Heart left ventricle (tissue), 16 donors: ENCODE measurements around the gene TRDN. TPM values are rescaled to one million over a fixed set of nuclear protein-coding genes. Genes with fewer than 3 reads are reported as not detected.

ENCODE experiments used
- ATAC-seq, 4 donors: fragments of 200-7000 bp; cut with Tn5 transposase; one replicate each; pipeline ENCODE4 v1.9.1; 2020 to 2022; ENCODE audit warnings: moderate library complexity in 4 of 4, mild to moderate bottlenecking in 3 of 4, moderate number of reproducible peaks in 1 of 4
- DNase-seq, 5 donors: peaks; one replicate each; pipeline ENCODE4 v3.0.0-alpha.2; 2020
- H3K27ac ChIP-seq, 12 donors: fragments of 200-600 bp; sonication (generic) in 4 of 12; one replicate each; pipeline versions ENCODE4 v1.5.0 to v1.8.0; 2016 to 2022; ENCODE audit warnings: mild to moderate bottlenecking in 2 of 12
- H3K27me3 ChIP-seq, 9 donors: fragments of 200-600 bp; sonication (generic) in 2 of 9; one replicate each; pipeline versions ENCODE4 v1.5.1 to v1.8.0; 2016 to 2022; ENCODE audit warnings: mild to moderate bottlenecking in 3 of 9
- H3K36me3 ChIP-seq, 9 donors: fragments of 200-600 bp; sonication (generic) in 2 of 9; one replicate each; pipeline versions ENCODE4 v1.5.0 to v1.8.0; 2018 to 2022; ENCODE audit warnings: mild to moderate bottlenecking in 2 of 9
- H3K4me1 ChIP-seq, 12 donors: fragments of 200-600 bp; sonication (generic) in 4 of 12; one replicate each; pipeline versions ENCODE4 v1.5.0 to v1.8.0; 2016 to 2022; ENCODE audit warnings: mild to moderate bottlenecking in 3 of 12
- H3K4me3 ChIP-seq, 12 donors: fragments of 200-600 bp; sonication (generic) in 4 of 12; one replicate each; pipeline versions ENCODE4 v1.5.0 to v1.8.0; 2017 to 2022; ENCODE audit warnings: mild to moderate bottlenecking in 9 of 12, moderate library complexity in 4 of 12
- H3K9me3 ChIP-seq, 12 donors: fragments of 200-600 bp; sonication (generic) in 4 of 12; one replicate each; pipeline versions ENCODE4 v1.5.0 to v1.8.0; 2016 to 2022; ENCODE audit warnings: mild to moderate bottlenecking in 1 of 12
- CTCF ChIP-seq, 12 donors: fragments of 200-600 bp; sonication (generic) in 4 of 12; IDR thresholded peaks; one replicate each; pipeline versions ENCODE4 v1.5.0 to v1.8.0; 2018 to 2022; ENCODE audit warnings: antibody characterized with exemption in 12 of 12, mild to moderate bottlenecking in 5 of 12
- POLR2A ChIP-seq, 2 donors: fragments of 450-650 bp; IDR thresholded peaks; one replicate each; pipeline ENCODE4 v1.6.1; 2017; ENCODE audit warnings: antibody characterized with exemption in 2 of 2, mild to moderate bottlenecking in 2 of 2, moderate library complexity in 2 of 2
- WGBS, 4 donors: extraction: QIAGEN DNeasy Blood & Tissue Kit in 2 of 4; methylation state at CpG; one replicate each; pipeline versions ENCODE4 v1.1.5 to v1.1.7; 2013 to 2018; 5-methylcytosine and 5-hydroxymethylcytosine counted together
- intact Hi-C, 10 donors: fragments of 100-400 bp; cut with DNase I; formaldehyde crosslinking; loops; one replicate each; pipeline versions ENCODE4 v1.11.1 to v1.14.2; 2022
- polyA plus RNA-seq, 2 donors: library from polyadenylated mRNA; stranded (reverse); fragments of 200-250 nt; gene quantifications; one replicate each; pipeline ENCODE4 v1.2.3, GENCODE V29; 2013
- total RNA-seq, 9 donors: library from RNA; depleted of rRNA in 2 of 9; stranded (reverse); fragments of >200 nt in 2 of 9; fragmentation: NEBNext Ultra II Directional in 3 of 9; extraction: Animal tissue kit (Norgen Biotek cat#: 25700) in 3 of 9; gene quantifications; one replicate each; pipeline versions ENCODE4 v1.1.0 to v1.2.4, GENCODE V29; 2016 to 2023
- donor health status: ischemic (EF 13 %, LVEDD 7.1; RV severe dilation, severe dysfunction).
- donor health status: healthy with polysubstance abuse.
- donor health status: DM: no; HTN: yes; CAD: no.
- donor health status: DM: no; HTN: no; CAD: no.
- donor health status: ischemic (EF 25% LVEDD 6.9; RV normal size, moderate dysfunction).
- donor health status: ischemic (EF 25% LVEDD 5.7; RV mildly dilated, moderate dysfunction).
- donor health status: healthy.
- donor health status: DM: yes; HTN: yes; CAD: no.
- donor health status: ischemic (EF 35%, LVEDD 5.7; RV mildly dilated, moderate dysfunction).
- donor health status: nonischemic (EF 11% LVEDD 7.7; RV severe dilation, severe dysfunction).
- donor health status: DM: yes; HTN: yes; CAD: no.
- donor health status: PGD.
- donor health status: ischemic (EF 29% LVEDD 5.4; RV normal size, mild dysfunction).
- donor health status: nonischemic (EF 23%, LVEDD 6.1; RV moderate dilation, normal function).

Gene TRDN
- total and polyA plus RNA-seq, 11 donors, result 39.0 to 577 (median 381) TPM

GRCh38 chr6:123508290-123508689, 128.5 kb downstream of the TRDN start:
- 32 to 59% (median 46%) methylated on average over 2 of the region's 2 CpGs for WGBS, 4 donors
- H3K27me3 ChIP-seq, result no peaks in the 10 kb centered on the region
- ATAC-seq, result peak in 1 of 4 donors; percentile 54
- no peaks in the 10 kb centered on the region for H3K4me1 ChIP-seq
- no peak overlapping the region for H3K4me3 ChIP-seq
- intact Hi-C loops, result loop anchor here in 3 of 10 donors (10.0 kb wide), 2 partner anchors 127 to 207 kb away; partner anchors contain the start of gene TRDN (in 1 of the 3)
- peak overlapping the region in 4 of 12 donors; percentile 5 to 31 (median 16) for H3K27ac ChIP-seq
- TF ChIP-seq CTCF (IDR thresholded peaks at IDR 0.05) (no peak), POLR2A (IDR thresholded peaks at IDR 0.05) (no peak)
- H3K36me3 ChIP-seq, result peaks cover 0 to 13% (median 0%) of the 10 kb centered on the region in 9 donors
- no peaks in the 10 kb centered on the region for H3K9me3 ChIP-seq
- no peak for DNase-seq

DNA sequence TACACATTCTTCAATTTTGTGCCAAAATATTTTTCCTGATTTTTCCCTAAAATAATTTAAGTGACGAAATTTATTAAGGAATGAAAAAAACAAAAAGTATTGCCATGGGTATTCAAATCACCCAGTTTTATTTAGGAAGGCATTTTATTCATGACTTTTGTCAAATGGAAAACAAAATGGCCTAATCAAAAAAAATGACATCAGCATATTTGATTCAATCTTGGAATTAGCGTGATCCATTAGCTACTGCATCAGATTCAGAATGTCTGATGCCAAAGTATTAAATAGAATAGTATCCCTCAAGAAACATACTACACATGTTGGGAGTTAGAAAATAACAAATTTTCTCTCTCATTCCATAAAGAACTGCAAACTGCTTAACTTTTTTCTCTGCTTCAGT, 129.2 kb downstream of the TRDN start:
- H3K36me3 ChIP-seq, result peaks cover 0 to 17% (median 0%) of the 10 kb centered on the region in 9 donors
- TF ChIP-seq POLR2A (IDR thresholded peaks at IDR 0.05) (no peak), CTCF (IDR thresholded peaks at IDR 0.05) (no peak)

GRCh38 chr6:123503619-123504018, 133.1 kb downstream of the TRDN start:
- DNase-seq, result no peak
- H3K27ac ChIP-seq, result no peak overlapping the region
- no peaks in the 10 kb centered on the region for H3K9me3 ChIP-seq
- intact Hi-C loops, result loop anchor here in 3 of 10 donors (10.0 kb wide), 2 partner anchors 131 to 211 kb away; partner anchors contain the start of gene TRDN (in 1 of the 3)
- no peak for ATAC-seq
- TF ChIP-seq CTCF (IDR thresholded peaks at IDR 0.05) (no peak), POLR2A (IDR thresholded peaks at IDR 0.05) (no peak)
- no peaks in the 10 kb centered on the region for H3K27me3 ChIP-seq
- peaks cover 0 to 18% (median 0%) of the 10 kb centered on the region in 9 donors for H3K36me3 ChIP-seq
- WGBS, 4 donors, result 69 to 75% (median 72%) methylated on average over 1 of the region's 1 CpG
- H3K4me1 ChIP-seq, result no peaks in the 10 kb centered on the region
- no peak overlapping the region for H3K4me3 ChIP-seq

More for the DNA sequence above, 129.2 kb downstream of the TRDN start:
- H3K4me3 ChIP-seq, result no peak overlapping the region
- H3K27me3 ChIP-seq, result no peaks in the 10 kb centered on the region
- H3K9me3 ChIP-seq, result no peaks in the 10 kb centered on the region
- ATAC-seq, result no peak
- DNase-seq, result no peak
- peak overlapping the region in 1 of 12 donors; percentile 18 for H3K27ac ChIP-seq
- H3K4me1 ChIP-seq, result no peaks in the 10 kb centered on the region
- 44 to 66% (median 56%) methylated on average over 2 of the region's 2 CpGs for WGBS, 4 donors
- intact Hi-C loops, result loop anchor here in 3 of 10 donors (10.0 kb wide), 2 partner anchors 127 to 207 kb away; partner anchors contain the start of gene TRDN (in 1 of the 3)

- no peaks in the 10 kb centered on the region for H3K4me1 ChIP-seq
- no peak for DNase-seq
- intact Hi-C loops, result loop anchor here in 1 of 10 donors (10.0 kb wide), 1 partner anchor 218 kb away; no protein-coding TSS in a partner anchor
- no peak for ATAC-seq
- H3K9me3 ChIP-seq, result no peaks in the 10 kb centered on the region
- H3K27ac ChIP-seq, result no peak overlapping the region
- peaks cover 0 to 3% (median 0%) of the 10 kb centered on the region in 9 donors for H3K36me3 ChIP-seq
- TF ChIP-seq POLR2A (IDR thresholded peaks at IDR 0.05) (no peak), CTCF (IDR thresholded peaks at IDR 0.05) (no peak)
- H3K4me3 ChIP-seq, result no peak overlapping the region
- no peaks in the 10 kb centered on the region for H3K27me3 ChIP-seq
- WGBS, 4 donors, result 92 to 96% (median 94%) methylated on average over 2 of the region's 2 CpGs
Observed at GRCh38 chr6:123497025-123497424, 139.7 kb downstream of the TRDN start.
